NCI-H146 (cell line): ENCODE measurements around the gene PYM1.
"Not testable (repeated sequence)": the region's sequence is repeated elsewhere in the genome, so short reads cannot be mapped to it uniquely, and the experiment has no call there.

Experiments used
- DNase-seq: peaks from one replicate; lab custom pipeline; 2025; lab: John Stamatoyannopoulos, UW

The PYM1 gene

DNA sequence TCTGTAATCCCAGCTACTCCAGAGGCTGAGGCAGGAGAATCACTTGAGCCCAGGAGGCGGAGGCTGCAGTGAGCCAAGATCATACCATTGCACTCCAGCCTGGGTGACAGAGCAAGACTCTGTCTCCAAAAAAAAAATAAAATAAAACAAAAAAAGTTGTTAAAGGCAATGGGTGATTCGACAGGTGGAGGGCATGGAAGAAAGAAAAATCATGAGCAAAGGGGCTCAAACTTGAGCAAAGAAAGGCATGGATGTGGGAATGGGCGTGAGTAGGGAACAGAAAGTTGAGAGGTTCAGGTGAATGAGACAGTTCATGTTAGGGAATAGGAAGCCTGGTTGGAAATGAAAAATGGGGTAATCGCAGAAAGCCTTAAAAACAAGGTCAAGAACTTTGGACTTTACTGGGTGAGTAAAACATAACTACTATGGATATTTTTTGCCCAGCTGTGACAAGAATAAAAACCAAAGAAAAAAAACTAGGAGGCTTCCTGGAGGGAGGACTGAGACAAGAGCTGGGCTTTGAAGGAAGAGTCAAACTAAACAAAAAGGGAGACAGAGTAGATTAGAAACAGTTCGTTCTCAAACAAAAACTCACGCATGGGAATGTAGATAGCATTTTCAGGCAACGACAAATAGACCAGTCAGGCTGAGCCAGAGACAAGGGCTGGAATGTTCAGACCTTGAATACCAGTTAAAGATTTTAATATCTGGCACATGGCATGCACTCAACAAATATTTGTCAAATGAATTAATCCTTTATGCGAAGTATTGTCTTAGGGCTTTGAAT lies 18.8 kb downstream of the PYM1 start:
- DNase-seq = no peak

DNA sequence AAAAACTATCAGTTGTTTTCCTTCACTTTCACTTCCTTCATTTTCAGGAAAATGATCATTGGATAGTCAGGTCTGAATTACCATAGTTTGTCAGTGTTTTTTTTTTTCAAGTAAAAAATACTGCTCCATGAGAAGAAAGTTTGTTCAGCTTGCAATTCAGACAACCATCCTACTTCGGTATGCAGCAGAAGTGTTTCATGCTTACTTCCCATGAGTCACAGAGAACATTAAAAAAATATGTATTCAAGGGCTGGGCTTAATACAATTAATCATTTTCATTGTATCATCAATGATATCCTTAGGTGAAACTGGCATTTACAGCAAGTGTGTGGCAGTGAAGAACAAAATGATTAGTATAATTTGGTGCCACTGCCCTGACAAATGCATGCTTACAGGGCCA lies 21.6 kb downstream of the PYM1 start:
- no peak for DNase-seq

DNA sequence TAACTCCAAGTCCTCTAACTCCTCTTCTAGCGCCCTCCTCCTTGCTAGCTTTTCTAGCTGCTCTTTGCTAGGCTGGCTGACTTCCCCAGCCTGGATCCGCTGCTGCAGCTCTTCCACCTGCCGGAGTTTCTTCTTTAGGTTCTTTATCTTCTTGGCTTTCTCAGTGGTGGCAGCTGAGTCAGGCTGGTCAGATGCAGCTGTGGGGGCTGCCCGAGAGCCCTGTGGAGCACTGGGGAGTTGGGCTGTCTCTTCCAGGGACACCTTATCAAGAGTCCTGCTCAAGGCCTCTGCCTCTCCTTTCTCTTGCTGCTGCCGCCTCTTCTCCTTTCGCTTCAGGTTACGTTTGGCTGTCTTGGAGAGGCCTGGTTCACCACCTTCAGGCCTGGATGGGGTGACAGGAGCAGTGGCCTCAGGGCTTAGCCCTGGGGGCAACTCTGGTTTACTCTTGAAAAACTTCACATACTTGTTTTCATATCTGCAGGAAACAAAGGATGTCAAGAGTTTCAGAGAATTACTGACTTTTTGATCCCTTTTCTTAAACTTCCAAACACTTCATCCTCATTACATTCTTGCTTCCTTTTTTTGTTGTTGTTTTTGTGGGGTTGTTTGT lies 25.7 kb downstream of the PYM1 start:
- no peak for DNase-seq

DNA sequence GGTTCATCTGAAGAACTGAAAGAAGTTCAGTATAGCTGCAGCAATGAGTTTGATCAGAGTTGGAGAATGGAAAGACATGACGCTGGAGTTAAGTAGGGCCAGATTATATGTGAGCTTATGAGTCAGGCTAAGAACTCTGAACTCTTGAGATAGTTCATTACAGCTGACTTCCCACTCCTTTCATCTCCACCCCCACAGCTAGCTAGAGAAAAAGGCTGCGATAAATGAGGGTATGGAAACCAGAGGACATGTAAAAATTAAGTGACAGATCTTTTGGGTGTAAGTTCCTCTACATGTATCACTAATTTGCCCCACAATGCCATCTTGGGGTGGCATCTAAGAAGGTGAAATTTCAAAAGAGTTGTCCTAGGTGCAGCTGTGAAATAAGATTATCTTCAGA lies 28.6 kb downstream of the PYM1 start:
- DNase-seq = no peak

DNA sequence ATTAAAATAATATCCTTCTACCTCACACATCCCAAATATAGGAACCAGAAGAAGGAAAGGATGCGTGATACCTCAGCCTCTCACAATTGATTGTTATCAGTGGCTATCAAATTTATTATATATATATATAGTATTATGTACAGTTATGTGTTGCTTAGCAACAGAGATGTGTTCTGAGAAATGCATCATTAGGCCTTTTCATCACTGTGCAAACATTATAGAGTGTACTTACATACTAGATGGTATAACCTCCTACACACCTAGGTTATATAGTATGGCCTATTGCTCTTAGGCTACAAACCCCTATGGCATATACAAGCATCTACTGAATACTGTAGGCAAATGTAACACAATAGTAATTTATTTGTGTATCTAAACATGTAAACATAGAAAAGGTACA lies 34.0 kb downstream of the PYM1 start:
- no peak for DNase-seq

DNA sequence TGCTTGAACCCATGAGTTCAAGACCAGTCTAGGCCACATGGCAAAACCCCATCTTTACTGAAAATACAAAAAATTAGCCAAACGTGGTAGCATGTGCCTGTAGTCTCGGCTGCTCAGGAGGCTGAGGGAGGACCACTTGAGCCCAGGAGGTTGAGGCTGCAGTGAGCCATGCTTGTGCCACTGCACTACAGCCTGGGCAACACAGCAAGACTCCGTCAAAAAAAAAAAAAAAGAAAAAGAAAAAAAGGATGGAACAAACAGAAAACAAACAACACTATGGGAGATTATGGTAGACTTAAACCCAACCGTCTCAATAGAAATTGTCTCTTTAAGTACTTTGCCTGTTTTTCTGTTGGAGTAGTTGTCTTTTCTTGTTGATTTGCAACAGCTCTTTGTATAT lies 36.4 kb downstream of the PYM1 start:
- DNase-seq = no peak

DNA sequence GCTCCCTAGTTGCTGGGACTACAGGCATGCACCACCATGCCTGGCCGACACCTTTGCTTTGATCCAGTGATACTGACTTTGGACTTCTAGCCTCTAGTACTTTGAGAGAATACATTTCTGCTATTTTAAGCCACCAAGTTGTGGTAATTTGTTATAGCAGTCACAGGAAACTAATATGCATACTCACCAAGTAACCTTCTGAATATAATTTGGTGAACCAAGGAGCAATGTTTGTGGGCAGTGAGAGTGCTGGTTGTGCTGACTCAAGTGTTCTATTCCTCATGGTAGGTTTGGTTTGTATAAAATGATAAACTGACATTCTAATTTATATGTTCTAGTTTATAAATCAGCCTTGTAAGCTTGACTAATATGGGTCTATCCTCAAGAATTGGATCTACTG lies 42.6 kb downstream of the PYM1 start:
- no peak for DNase-seq

DNA sequence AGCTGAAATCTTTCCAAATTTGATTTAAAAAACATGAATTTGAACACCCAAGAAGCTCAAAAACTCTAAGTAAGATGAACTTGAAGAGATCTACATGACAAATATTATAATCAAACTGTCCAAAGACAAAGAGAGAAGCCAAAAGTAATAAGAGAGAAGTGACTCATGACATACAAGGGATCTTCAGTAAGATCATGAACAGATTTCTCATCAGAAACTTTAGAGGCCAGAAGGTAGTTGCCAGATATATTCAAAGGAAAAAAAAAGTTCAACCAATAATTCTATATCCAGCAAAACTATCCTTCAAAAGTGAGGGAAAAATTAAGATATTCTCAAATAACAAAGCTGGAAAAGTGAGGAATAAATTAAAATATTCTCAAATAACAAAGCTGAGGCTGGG lies 49.9 kb downstream of the PYM1 start:
- no peak for DNase-seq

DNA sequence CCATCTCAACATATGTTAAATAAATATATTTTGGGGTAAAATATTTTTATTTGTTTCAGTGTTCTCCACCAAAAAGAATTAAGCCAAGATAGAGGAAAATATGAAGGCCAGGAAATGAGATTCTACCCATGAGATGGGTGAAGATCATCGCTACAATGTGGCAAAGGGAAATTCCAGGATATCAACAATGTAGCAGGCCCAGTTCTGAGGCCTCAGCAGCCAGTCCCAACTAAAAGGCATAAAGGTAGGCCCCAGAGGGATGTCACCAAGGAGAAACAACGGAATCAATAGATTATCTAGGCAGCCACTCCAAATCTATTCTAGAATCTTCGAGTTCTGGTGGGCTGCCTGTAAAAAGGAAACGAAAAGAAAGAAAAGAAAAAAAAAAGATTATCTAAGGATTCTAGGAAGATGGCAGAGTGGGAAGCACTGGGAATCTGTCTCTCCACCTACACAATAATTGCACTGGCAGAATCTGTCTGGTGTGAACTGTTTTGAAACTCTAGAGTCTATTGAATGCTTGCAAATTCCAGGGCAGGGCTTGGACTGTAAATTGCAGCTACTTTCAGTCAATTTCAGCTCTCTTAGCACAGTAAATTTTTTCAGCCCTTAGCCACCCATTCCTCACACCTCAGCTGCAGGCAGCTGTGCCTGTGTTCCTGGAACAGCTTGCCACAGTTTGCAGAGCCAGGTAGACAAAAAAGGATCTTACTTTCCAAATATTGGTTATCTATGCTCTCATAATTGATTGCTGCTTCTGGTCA lies 51.8 kb downstream of the PYM1 start:
- DNase-seq = no peak

DNA sequence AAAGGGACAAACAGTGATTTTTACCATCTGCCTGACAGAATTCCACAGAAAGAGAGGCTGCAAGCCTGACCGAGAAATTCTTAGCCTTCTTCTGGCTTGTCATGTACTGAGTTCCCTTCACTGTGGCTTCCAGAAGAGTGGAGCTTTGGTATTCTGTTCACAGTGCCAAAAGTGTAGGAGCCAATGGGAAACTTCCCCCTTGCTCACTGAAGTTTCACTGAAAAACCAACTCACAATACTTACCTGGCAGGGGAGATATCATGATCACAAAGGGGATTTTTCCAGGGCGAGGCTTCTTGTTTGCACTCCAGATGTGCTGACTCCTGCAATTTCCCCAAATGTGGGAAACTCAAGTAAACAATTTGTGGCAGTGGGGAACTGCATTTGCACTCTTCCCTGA lies 53.3 kb downstream of the PYM1 start:
- no peak for DNase-seq

DNA sequence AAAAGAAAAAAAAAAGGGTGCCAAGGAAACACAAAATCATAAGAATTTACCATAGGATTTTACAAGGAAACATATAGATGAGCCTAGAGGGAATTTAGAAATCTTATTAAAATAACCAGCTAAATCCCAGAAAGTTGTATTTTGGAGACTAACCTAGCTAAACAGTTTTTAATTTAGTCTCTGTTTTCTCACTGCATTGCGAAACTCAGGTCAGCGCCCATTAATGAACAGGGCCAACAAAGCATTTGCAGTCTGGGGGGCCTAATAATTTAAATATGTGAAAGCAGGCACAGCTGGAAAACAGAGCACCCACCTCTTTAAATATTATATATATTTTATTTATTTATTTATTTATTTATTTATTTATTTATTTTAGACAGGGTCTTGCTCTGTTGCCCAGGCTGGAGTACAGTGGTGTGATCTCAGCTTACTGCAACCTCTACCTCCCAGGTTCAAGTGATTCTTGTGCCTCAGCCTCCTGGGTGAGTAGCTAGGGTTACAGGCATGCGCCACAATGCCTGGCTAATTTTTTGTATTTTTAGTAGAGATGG lies 61.2 kb downstream of the PYM1 start:
- not testable (repeated sequence) for DNase-seq

DNA sequence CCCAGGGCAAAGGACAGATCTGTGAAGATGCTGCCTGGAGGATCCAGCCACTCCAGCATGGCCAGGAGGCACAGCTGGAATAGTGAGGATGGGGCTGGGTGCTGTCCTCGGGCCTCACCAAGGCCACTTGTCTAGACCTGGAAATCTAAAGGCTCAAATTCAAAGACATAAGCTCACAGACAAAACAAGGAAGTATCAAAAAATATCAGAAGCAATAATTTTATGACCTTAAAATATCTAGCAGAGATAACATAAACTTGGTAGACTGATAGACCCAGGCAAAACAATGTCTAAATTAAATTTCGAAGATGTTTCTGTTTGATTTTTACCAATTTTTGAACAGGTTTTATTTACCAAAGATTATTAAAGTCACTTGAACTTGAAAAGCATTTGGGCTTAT lies 62.4 kb downstream of the PYM1 start:
- no peak for DNase-seq

DNA sequence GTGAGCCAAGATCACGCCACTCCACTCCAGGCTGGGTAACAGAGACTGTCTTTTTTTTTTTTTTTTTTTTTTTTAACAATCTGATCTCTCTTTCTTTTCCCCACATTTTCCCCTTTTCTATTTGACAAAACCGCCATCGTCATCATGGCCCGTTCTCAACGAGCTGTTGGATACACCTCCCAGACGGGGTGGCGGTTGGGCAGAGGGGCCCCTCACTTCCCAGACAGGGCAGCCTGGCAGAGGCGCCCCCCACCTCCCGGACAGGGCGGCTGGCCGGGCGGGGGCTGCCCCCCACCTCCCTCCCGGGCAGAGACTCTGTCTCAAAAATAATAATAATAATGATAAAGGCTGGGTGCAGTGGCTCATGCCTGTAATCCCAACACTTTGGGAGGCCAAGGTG lies 64.8 kb downstream of the PYM1 start:
- not testable (repeated sequence) for DNase-seq

DNA sequence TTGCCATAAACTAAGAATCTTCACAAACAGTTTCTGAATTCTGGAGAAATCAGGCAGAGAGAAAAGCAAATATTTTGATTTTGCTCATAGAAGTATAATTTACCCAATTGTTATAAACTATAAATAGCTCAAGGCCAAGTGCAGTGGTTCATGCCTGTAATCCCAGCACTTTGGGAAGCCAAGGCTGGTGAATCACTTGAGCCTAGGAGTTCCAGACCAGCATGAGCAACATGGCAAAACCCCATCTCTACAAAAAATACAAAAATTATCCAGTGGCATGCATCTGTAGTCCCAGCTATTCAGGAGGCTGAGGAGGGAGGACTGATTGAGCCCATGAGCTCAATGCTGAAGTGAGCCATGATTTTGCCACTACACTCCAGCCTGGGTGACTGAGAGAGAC lies 65.4 kb downstream of the PYM1 start:
- DNase-seq = no peak

DNA sequence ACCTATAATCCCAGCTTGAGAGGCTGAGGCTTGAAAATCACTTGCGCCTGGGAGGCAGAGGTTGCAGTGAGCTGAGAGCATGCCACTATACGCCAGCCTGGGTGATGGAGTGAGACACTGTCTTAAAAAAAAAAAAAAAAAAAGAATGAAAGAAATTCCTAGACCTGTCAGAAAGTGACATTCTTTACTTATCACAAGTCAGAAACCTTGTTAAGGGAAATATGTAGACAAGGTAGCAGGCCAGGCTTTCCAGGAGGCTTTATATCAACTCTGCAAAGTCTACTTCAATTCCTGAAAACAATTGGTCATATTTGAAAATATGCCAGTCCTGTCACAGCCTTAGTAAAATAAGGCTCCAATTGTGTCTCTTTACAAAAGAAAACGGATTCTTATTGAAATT lies 65.8 kb downstream of the PYM1 start:
- no peak for DNase-seq

DNA sequence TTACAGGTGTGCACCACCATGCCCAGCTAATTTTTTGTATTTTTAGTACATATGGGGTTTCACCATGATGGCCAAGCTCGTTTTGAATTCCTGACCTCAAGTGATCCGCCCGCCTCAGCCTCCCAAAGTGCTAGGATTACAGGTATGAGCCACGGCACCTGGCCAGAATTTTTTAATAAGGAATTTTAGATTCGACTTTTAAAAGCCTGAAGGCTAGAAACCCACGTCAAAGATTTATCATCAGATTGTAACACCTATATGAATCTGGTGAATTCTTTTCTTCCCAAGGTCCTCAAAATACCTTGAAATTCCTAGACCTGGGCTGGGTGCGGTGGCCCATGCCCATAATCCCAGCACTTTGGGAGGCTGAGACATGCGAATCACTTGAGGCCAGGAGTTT lies 66.3 kb downstream of the PYM1 start:
- no peak for DNase-seq

DNA sequence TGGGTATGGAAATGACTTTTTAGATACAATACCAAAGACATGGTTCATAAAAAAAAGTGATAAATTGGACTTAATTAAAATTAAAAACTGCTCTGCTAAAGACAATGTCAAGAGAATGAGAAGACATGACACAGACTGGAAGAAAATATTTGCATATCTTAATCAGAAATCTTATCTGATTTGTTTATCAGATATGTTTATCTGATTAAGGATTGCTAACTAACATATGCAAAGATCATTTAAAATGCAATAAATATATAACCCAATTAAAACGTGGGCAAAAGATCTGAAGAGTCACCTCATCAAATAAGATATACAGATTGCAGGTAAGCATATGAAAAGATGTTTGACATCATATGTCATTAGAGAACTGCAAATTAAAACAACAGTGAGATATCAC lies 75.0 kb downstream of the PYM1 start:
- no peak for DNase-seq
